LNCaP clone FGC (cell line): ENCODE results near the gene AIG1.

Source experiments
- DNase-seq: peaks from one replicate; pipeline ENCODE4 v3.0.0-alpha.2; 2011; ENCODE audit warnings: low read depth
- H3K4me3 ChIP-seq: 2 replicates; pipeline ENCODE4 v1.5.1; 2011; ENCODE audit warnings: mild to moderate bottlenecking, low read depth, low read length, control low read depth
- CTCF ChIP-seq: IDR thresholded peaks from 2 replicates; pipeline ENCODE4 v1.5.1; 2012; ENCODE audit warnings: mild to moderate bottlenecking; ENCODE audit not compliant: control insufficient read depth, insufficient read depth; ENCODE audit errors: extremely low read depth

Gene AIG1

GRCh38 chr6:143332153-143332845 is 271.6 kb downstream of the AIG1 start:
- H3K4me3 ChIP-seq = no peak overlapping the region
- DNase-seq = no peak
- TF ChIP-seq CTCF = no peak

GRCh38 chr6:143333081-143333480 is 272.4 kb downstream of the AIG1 start:
- no peak overlapping the region for H3K4me3 ChIP-seq
- TF ChIP-seq CTCF = no peak
- no peak for DNase-seq

- no peak overlapping the region for H3K4me3 ChIP-seq
- TF ChIP-seq CTCF = no peak
- no peak for DNase-seq
These were observed 273.2 kb downstream of the AIG1 start for GRCh38 chr6:143333749-143334520.

- H3K4me3 ChIP-seq = no peak overlapping the region
- no peak for DNase-seq
- TF ChIP-seq CTCF = no peak
These were observed 275.2 kb downstream of the AIG1 start for GRCh38 chr6:143335865-143336264.

GRCh38 chr6:143336446-143337152 is 275.9 kb downstream of the AIG1 start:
- H3K4me3 ChIP-seq = no peak overlapping the region
- TF ChIP-seq CTCF = no peak
- no peak for DNase-seq

GRCh38 chr6:143337201-143337949 is 276.7 kb downstream of the AIG1 start:
- H3K4me3 ChIP-seq = no peak overlapping the region
- TF ChIP-seq CTCF = peak; percentile 64
- DNase-seq = no peak
